Sigmoid colon (tissue), 7 donors: ENCODE data around the gene FBXW4. TPM values are rescaled to one million over a fixed set of nuclear protein-coding genes. Genes with fewer than 3 reads are reported as not detected.

Experiments
- DNase-seq: peaks from one replicate; pipeline ENCODE4 v3.0.0-alpha.2; 2019
- H3K27ac ChIP-seq, 4 donors: fragments of 200-600 bp; sonication (generic); one replicate each; pipeline ENCODE4 v1.5.1; 2016 to 2019; ENCODE audit warnings: mild to moderate bottlenecking in 1 of 4
- H3K27me3 ChIP-seq, 3 donors: fragments of 200-600 bp; sonication (generic); one replicate each; pipeline ENCODE4 v1.5.1; 2019; ENCODE audit warnings: mild to moderate bottlenecking in 1 of 3
- H3K36me3 ChIP-seq, 4 donors: fragments of 200-600 bp; sonication (generic); one replicate each; pipeline ENCODE4 v1.5.1; 2016 to 2019
- H3K4me1 ChIP-seq, 4 donors: fragments of 200-600 bp; sonication (generic); one replicate each; pipeline ENCODE4 v1.5.1; 2017 to 2019
- H3K4me3 ChIP-seq, 4 donors: fragments of 200-600 bp; sonication (generic); one replicate each; pipeline ENCODE4 v1.5.1; 2017 to 2019; ENCODE audit warnings: mild to moderate bottlenecking in 2 of 4, moderate library complexity in 1 of 4
- H3K9me3 ChIP-seq, 4 donors: fragments of 200-600 bp in 3 of 4; sonication (generic) in 3 of 4; one replicate each; pipeline versions ENCODE4 v1.5.1 to v1.6.1; 2013 to 2019
- EP300 ChIP-seq, 4 donors: sonication (generic); formaldehyde crosslinking; IDR thresholded peaks; one replicate each; pipeline ENCODE4 v1.6.1; 2017; ENCODE audit warnings: antibody characterized with exemption in 4 of 4
- POLR2A ChIP-seq, 2 donors: fragments of 450-650 bp; IDR thresholded peaks; one replicate each; pipeline ENCODE4 v1.6.1; 2016; ENCODE audit warnings: antibody characterized with exemption in 2 of 2, mild to moderate bottlenecking in 2 of 2, moderate library complexity in 2 of 2
- POLR2AphosphoS5 ChIP-seq, 4 donors: sonication (generic); formaldehyde crosslinking; IDR thresholded peaks; one replicate each; pipeline ENCODE4 v1.6.1; 2017; ENCODE audit warnings: antibody characterized with exemption in 4 of 4
- WGBS, 2 donors: extraction: QIAGEN DNeasy Blood & Tissue Kit; methylation state at CpG; one replicate each; pipeline ENCODE4 v1.1.7; 2013; 5-methylcytosine and 5-hydroxymethylcytosine counted together
- intact Hi-C: fragments of 100-400 bp; cut with DNase I; formaldehyde crosslinking; loops from one replicate; pipeline ENCODE4 v1.15.1; 2023
- polyA plus RNA-seq, 3 donors: library from polyadenylated mRNA; stranded (reverse); fragments of 200-250 nt; gene quantifications; one replicate each; pipeline ENCODE4 v1.2.3, GENCODE V29; 2013
- total RNA-seq, 4 donors: library from RNA; depleted of rRNA; stranded (reverse); fragments of >200 nt; gene quantifications; one replicate each; pipeline ENCODE4 v1.1.0, GENCODE V29; 2016
- TF ChIP-seq, protein P1 (sequence below), 4 experiments: fragments of 450-650 bp in 3 of 4; fragments of 200-600 bp in 1 of 4; IDR thresholded peaks; one replicate each; pipeline ENCODE4 v1.5.1; 2016 to 2019; ENCODE audit warnings: antibody characterized with exemption in 4 of 4, mild to moderate bottlenecking in 3 of 4, moderate library complexity in 2 of 4
- donor health status: healthy with polysubstance abuse.
- donor health status: Bipolar disorder and iron deficiency.
- donor health status: healthy.

FBXW4 gene
- total and polyA plus RNA-seq, 7 donors = 28.4 to 122 (median 89.7) TPM

DNA sequence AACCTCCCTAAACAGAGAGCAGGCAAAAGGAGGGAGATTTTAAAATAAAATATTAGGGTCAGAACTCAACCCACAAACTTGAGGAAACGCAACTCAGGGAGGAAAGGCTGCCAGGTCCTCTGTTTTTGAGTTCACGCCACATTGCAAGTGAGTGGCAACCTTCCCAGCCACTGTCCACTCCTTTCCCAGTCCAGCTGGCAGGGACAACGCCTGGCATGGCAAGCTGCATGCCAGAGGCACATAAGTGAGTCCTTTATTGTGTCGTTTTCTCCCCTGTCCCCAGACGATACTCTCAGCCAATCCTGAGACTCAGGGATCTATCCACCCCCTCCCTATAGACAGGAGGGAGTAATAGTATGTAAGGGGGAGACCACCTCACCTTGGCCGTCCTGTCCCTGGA lies 22.4 kb downstream of the FBXW4 start:
- Histone ChIP-seq H3K36me3 (peaks cover 35 to 79% (median 41%) of the 10 kb centered on the region in 4 donors), H3K27me3 (no peaks in the 10 kb centered on the region), H3K27ac (no peak overlapping the region), H3K9me3 (no peaks in the 10 kb centered on the region), H3K4me1 (no peaks in the 10 kb centered on the region), H3K4me3 (no peak overlapping the region)
- TF ChIP-seq POLR2A (IDR thresholded peaks at IDR 0.05) = no peak
- TF ChIP-seq, protein P1, sequence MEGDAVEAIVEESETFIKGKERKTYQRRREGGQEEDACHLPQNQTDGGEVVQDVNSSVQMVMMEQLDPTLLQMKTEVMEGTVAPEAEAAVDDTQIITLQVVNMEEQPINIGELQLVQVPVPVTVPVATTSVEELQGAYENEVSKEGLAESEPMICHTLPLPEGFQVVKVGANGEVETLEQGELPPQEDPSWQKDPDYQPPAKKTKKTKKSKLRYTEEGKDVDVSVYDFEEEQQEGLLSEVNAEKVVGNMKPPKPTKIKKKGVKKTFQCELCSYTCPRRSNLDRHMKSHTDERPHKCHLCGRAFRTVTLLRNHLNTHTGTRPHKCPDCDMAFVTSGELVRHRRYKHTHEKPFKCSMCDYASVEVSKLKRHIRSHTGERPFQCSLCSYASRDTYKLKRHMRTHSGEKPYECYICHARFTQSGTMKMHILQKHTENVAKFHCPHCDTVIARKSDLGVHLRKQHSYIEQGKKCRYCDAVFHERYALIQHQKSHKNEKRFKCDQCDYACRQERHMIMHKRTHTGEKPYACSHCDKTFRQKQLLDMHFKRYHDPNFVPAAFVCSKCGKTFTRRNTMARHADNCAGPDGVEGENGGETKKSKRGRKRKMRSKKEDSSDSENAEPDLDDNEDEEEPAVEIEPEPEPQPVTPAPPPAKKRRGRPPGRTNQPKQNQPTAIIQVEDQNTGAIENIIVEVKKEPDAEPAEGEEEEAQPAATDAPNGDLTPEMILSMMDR (IDR thresholded peaks at IDR 0.05) = no peak
- TF ChIP-seq POLR2AphosphoS5 (IDR thresholded peaks at IDR 0.05) = no peak
- no peak for TF ChIP-seq EP300 (IDR thresholded peaks at IDR 0.05)
- WGBS, 2 donors = 91 to 92% methylated on average over 6 of the region's 6 CpGs
- intact Hi-C loops = no loop called here
- DNase-seq = no peak

DNA sequence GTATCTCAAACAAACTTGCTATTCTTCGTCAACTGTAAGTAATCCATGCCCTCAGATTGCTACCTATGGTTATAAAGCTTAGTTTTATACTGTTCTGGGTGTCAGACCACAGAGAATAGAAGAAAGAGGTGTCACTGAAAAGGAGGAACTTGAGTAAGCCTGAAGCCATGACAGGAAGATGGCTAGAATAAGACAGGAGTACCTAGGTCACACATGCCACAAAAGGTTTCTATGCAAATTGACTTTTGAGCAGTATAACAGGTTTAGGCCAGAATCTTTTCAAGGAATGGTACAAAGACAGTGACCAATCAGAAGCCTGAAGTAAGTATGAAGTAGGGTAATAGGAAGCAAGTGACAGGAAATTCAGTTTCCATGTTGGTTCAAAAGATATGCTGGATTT lies 23.5 kb downstream of the FBXW4 start:
- no peaks in the 10 kb centered on the region for H3K4me1 ChIP-seq
- H3K27me3 ChIP-seq = no peaks in the 10 kb centered on the region
- no peaks in the 10 kb centered on the region for H3K9me3 ChIP-seq
- H3K36me3 ChIP-seq = peaks cover 38 to 90% (median 46%) of the 10 kb centered on the region in 4 donors
- intact Hi-C loops = no loop called here
- no peak overlapping the region for H3K27ac ChIP-seq
- 94 to 98% methylated on average over 1 of the region's 1 CpG for WGBS, 2 donors
- no peak for DNase-seq
- TF ChIP-seq POLR2A (IDR thresholded peaks at IDR 0.05) (no peak), EP300 (IDR thresholded peaks at IDR 0.05) (no peak), POLR2AphosphoS5 (IDR thresholded peaks at IDR 0.05) (no peak)
- TF ChIP-seq, protein P1 (IDR thresholded peaks at IDR 0.05) = no peak
- no peak overlapping the region for H3K4me3 ChIP-seq

DNA sequence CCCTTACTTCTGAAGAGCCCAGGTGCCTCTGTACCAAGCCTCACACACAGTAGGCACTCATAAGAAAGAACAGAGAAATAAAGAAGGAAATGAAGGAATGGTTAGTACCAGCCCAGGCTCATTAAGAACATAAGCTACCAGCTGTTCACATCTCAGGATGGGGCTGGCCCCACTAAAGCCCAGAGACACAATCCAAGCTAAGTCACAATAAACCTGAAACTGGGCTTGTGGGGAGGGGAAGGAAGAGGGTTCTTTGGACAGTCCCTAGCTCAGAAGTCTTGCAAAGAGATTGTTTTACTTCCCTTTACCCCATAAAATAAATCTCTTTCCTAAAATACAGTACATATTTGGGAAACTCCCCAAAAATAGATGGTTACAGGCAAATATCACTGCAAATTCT lies 24.3 kb downstream of the FBXW4 start:
- no peak for DNase-seq
- H3K27ac ChIP-seq = no peak overlapping the region
- H3K9me3 ChIP-seq = no peaks in the 10 kb centered on the region
- no peaks in the 10 kb centered on the region for H3K27me3 ChIP-seq
- intact Hi-C loops = no loop called here
- H3K36me3 ChIP-seq = peaks cover 38 to 97% (median 52%) of the 10 kb centered on the region in 4 donors
- H3K4me1 ChIP-seq = no peaks in the 10 kb centered on the region
- TF ChIP-seq POLR2A (IDR thresholded peaks at IDR 0.05) = no peak
- TF ChIP-seq, protein P1 (IDR thresholded peaks at IDR 0.05) = no peak
- TF ChIP-seq POLR2AphosphoS5 (IDR thresholded peaks at IDR 0.05) = no peak
- TF ChIP-seq EP300 (IDR thresholded peaks at IDR 0.05) = no peak
- H3K4me3 ChIP-seq = no peak overlapping the region

DNA sequence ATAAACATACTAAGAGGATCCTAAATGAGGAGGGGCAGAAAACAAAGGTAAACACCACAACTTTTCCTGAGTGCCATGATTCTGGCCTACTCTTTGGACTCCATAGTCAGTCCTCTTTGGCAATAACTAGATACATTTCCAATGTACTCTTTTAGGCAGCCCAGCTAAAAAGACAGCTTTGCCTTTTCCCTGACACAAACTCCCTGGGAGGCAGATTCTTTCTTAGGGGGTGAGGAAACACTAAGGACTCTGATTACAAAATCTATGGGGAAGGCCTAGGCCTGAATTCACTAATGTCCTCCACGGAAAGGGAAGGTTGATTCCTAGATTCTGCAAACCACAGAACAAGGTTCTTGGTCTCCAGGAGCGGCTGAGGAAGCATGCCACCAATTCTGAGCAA lies 25.8 kb downstream of the FBXW4 start:
- no peak overlapping the region for H3K4me3 ChIP-seq
- H3K27me3 ChIP-seq = no peaks in the 10 kb centered on the region
- no peaks in the 10 kb centered on the region for H3K9me3 ChIP-seq
- intact Hi-C loops = no loop called here
- TF ChIP-seq POLR2AphosphoS5 (IDR thresholded peaks at IDR 0.05) (no peak), POLR2A (IDR thresholded peaks at IDR 0.05) (no peak), EP300 (IDR thresholded peaks at IDR 0.05) (no peak)
- TF ChIP-seq, protein P1 (IDR thresholded peaks at IDR 0.05) = no peak
- H3K4me1 ChIP-seq = no peaks in the 10 kb centered on the region
- WGBS, 2 donors = 95 to 96% methylated on average over 2 of the region's 2 CpGs
- no peak for DNase-seq
- no peak overlapping the region for H3K27ac ChIP-seq
- peaks cover 38 to 98% (median 51%) of the 10 kb centered on the region in 4 donors for H3K36me3 ChIP-seq

DNA sequence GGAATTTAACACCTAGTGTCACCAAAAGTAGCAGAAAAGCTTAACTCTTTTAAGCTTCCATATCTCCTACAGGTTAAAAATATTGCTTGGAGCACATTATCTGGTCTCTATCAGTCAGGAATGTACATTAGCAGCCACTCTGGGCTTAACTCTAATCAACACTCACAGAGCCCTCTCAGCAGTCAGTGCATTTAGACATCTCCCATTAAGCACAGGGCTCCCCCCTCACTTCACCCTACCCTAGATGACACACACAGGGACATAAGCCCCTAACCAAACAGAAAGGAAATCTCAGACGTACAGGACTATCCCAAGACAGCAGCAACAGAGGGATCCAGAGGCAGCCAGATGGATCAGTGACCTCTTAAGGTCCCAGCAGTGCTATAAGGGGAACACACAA lies 26.4 kb downstream of the FBXW4 start:
- Histone ChIP-seq H3K4me1 (no peaks in the 10 kb centered on the region), H3K4me3 (no peak overlapping the region), H3K27me3 (no peaks in the 10 kb centered on the region), H3K27ac (no peak overlapping the region), H3K9me3 (no peaks in the 10 kb centered on the region), H3K36me3 (peaks cover 38 to 98% (median 49%) of the 10 kb centered on the region in 4 donors)
- no peak for DNase-seq
- intact Hi-C loops = no loop called here
- 87 to 89% methylated on average over 1 of the region's 1 CpG for WGBS, 2 donors
- TF ChIP-seq EP300 (IDR thresholded peaks at IDR 0.05) (no peak), POLR2A (IDR thresholded peaks at IDR 0.05) (no peak), POLR2AphosphoS5 (IDR thresholded peaks at IDR 0.05) (no peak)
- TF ChIP-seq, protein P1 (IDR thresholded peaks at IDR 0.05) = no peak
